Measurements from ENCODE around the gene LDLRAP1. TPM values are rescaled to one million over a fixed set of nuclear protein-coding genes. Genes with fewer than 3 reads are reported as not detected.

Gene LDLRAP1
- total and polyA plus RNA-seq, 4 donors = 5.2 to 17.8 (median 13.3) TPM

DNA sequence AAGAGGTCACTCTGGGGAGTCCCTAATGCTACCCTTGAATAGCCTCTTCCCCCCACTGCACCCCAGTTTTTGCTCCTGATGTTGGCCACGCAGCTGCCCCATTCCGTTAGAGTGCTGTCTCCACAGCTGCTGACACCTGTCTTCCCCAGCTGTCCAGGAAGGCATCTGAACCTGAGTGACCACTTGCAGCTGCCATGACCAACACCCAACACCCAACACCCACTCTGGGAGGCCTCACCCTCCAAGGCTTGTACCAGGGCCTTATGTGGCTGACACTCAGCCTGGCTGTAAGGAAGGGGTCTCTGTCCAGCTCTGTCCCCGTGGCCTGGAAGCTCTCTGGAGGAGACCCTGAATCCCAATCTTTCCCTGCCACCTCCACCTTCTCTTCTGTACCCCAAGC is 26.7 kb upstream of the LDLRAP1 start:
- no peak for DNase-seq (ENCODE audit: low spot score)
- Histone ChIP-seq H3K9me3 (ENCODE audit: control insufficient read depth in 4 of 4, low read length in 3 of 4) (no peaks in the 10 kb centered on the region), H3K36me3 (ENCODE audit: control insufficient read depth in 4 of 4, insufficient read depth in 3 of 4, low read depth in 1 of 4, low read length in 3 of 4) (no peaks in the 10 kb centered on the region), H3K9ac (ENCODE audit: low read depth in 1 of 2, low read length in 2 of 2) (no peak overlapping the region), H3K27ac (ENCODE audit: low read depth in 1 of 2, low read length in 2 of 2) (no peak overlapping the region), H3K4me1 (ENCODE audit: control insufficient read depth in 4 of 4, insufficient read depth in 4 of 4, low read length in 3 of 4) (no peaks in the 10 kb centered on the region), H3K4me3 (ENCODE audit: low read depth in 1 of 3, low read length in 3 of 3) (no peak overlapping the region), H3K27me3 (ENCODE audit: control insufficient read depth in 4 of 4, insufficient read depth in 4 of 4, low read length in 3 of 4) (no peaks in the 10 kb centered on the region)
- 95% methylated on average over 3 of the region's 3 CpGs for WGBS
- no peak for TF ChIP-seq FOXA1 (IDR thresholded peaks at IDR 0.05)
- TF ChIP-seq, protein P1, sequence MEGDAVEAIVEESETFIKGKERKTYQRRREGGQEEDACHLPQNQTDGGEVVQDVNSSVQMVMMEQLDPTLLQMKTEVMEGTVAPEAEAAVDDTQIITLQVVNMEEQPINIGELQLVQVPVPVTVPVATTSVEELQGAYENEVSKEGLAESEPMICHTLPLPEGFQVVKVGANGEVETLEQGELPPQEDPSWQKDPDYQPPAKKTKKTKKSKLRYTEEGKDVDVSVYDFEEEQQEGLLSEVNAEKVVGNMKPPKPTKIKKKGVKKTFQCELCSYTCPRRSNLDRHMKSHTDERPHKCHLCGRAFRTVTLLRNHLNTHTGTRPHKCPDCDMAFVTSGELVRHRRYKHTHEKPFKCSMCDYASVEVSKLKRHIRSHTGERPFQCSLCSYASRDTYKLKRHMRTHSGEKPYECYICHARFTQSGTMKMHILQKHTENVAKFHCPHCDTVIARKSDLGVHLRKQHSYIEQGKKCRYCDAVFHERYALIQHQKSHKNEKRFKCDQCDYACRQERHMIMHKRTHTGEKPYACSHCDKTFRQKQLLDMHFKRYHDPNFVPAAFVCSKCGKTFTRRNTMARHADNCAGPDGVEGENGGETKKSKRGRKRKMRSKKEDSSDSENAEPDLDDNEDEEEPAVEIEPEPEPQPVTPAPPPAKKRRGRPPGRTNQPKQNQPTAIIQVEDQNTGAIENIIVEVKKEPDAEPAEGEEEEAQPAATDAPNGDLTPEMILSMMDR (IDR thresholded peaks at IDR 0.05; ENCODE audit: low read depth, low read length, missing input control) = no peak
- TF ChIP-seq, protein P2, sequence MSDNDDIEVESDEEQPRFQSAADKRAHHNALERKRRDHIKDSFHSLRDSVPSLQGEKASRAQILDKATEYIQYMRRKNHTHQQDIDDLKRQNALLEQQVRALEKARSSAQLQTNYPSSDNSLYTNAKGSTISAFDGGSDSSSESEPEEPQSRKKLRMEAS (IDR thresholded peaks at IDR 0.05) = no peak
- TF ChIP-seq, protein P3, sequence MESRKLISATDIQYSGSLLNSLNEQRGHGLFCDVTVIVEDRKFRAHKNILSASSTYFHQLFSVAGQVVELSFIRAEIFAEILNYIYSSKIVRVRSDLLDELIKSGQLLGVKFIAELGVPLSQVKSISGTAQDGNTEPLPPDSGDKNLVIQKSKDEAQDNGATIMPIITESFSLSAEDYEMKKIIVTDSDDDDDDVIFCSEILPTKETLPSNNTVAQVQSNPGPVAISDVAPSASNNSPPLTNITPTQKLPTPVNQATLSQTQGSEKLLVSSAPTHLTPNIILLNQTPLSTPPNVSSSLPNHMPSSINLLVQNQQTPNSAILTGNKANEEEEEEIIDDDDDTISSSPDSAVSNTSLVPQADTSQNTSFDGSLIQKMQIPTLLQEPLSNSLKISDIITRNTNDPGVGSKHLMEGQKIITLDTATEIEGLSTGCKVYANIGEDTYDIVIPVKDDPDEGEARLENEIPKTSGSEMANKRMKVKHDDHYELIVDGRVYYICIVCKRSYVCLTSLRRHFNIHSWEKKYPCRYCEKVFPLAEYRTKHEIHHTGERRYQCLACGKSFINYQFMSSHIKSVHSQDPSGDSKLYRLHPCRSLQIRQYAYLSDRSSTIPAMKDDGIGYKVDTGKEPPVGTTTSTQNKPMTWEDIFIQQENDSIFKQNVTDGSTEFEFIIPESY (IDR thresholded peaks at IDR 0.05) = no peak
- TF ChIP-seq, protein P4, sequence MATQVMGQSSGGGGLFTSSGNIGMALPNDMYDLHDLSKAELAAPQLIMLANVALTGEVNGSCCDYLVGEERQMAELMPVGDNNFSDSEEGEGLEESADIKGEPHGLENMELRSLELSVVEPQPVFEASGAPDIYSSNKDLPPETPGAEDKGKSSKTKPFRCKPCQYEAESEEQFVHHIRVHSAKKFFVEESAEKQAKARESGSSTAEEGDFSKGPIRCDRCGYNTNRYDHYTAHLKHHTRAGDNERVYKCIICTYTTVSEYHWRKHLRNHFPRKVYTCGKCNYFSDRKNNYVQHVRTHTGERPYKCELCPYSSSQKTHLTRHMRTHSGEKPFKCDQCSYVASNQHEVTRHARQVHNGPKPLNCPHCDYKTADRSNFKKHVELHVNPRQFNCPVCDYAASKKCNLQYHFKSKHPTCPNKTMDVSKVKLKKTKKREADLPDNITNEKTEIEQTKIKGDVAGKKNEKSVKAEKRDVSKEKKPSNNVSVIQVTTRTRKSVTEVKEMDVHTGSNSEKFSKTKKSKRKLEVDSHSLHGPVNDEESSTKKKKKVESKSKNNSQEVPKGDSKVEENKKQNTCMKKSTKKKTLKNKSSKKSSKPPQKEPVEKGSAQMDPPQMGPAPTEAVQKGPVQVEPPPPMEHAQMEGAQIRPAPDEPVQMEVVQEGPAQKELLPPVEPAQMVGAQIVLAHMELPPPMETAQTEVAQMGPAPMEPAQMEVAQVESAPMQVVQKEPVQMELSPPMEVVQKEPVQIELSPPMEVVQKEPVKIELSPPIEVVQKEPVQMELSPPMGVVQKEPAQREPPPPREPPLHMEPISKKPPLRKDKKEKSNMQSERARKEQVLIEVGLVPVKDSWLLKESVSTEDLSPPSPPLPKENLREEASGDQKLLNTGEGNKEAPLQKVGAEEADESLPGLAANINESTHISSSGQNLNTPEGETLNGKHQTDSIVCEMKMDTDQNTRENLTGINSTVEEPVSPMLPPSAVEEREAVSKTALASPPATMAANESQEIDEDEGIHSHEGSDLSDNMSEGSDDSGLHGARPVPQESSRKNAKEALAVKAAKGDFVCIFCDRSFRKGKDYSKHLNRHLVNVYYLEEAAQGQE (IDR thresholded peaks at IDR 0.05) = no peak
- TF ChIP-seq GABPA (IDR thresholded peaks at IDR 0.05 in 1 of 2, conservative IDR thresholded peaks at IDR 0.05 in 1 of 2) = no peak
- TF ChIP-seq SP1 (IDR thresholded peaks at IDR 0.05) = no peak
- no peak for TF ChIP-seq HNF4A (conservative IDR thresholded peaks at IDR 0.05)
- no peak for TF ChIP-seq EGR1 (IDR thresholded peaks at IDR 0.05; ENCODE audit: low read depth in 2 of 2)
- TF ChIP-seq TAF1 (conservative IDR thresholded peaks at IDR 0.05) = no peak
- no peak for TF ChIP-seq YY1 (IDR thresholded peaks at IDR 0.05)
- no peak for TF ChIP-seq NR2F2 (IDR thresholded peaks at IDR 0.05)
- no peak for TF ChIP-seq RXRA (IDR thresholded peaks at IDR 0.05)
- no peak for TF ChIP-seq JUND (IDR thresholded peaks at IDR 0.05)
- no peak for TF ChIP-seq FOXA2 (IDR thresholded peaks at IDR 0.05)
- no peak for TF ChIP-seq HNF4G (IDR thresholded peaks at IDR 0.05)

Measured in liver (tissue), 9 donors.